GM12872 (cell line): Measurements from ENCODE around the gene MTHFD1L.

Experiments used
- CTCF ChIP-seq: IDR thresholded peaks from 3 replicates; pipeline ENCODE4 v1.5.1; 2011; ENCODE audit warnings: low read depth, mild to moderate bottlenecking, low read length, moderate library complexity; ENCODE audit not compliant: insufficient read depth

The MTHFD1L gene

GRCh38 chr6:151087861-151088598 lies 222.5 kb downstream of the MTHFD1L start:
- TF ChIP-seq CTCF, result no peak

- TF ChIP-seq CTCF, result no peak
Measured at GRCh38 chr6:151088599-151088935, 223.1 kb downstream of the MTHFD1L start.

GRCh38 chr6:151088963-151089362 lies 223.5 kb downstream of the MTHFD1L start:
- TF ChIP-seq CTCF, result no peak

GRCh38 chr6:151089978-151090377 lies 224.5 kb downstream of the MTHFD1L start:
- TF ChIP-seq CTCF, result no peak

- TF ChIP-seq CTCF, result no peak
Measured at GRCh38 chr6:151091571-151091970, 226.1 kb downstream of the MTHFD1L start.

GRCh38 chr6:151092591-151092990 lies 227.1 kb downstream of the MTHFD1L start:
- TF ChIP-seq CTCF, result no peak

- TF ChIP-seq CTCF, result no peak
Measured at GRCh38 chr6:151093706-151094105, 228.2 kb downstream of the MTHFD1L start.
